Measurements from ENCODE around the gene GNAI3.
A peak's percentile ranks its signal among the peaks of the same experiment; 100 is the strongest.

The GNAI3 gene

DNA sequence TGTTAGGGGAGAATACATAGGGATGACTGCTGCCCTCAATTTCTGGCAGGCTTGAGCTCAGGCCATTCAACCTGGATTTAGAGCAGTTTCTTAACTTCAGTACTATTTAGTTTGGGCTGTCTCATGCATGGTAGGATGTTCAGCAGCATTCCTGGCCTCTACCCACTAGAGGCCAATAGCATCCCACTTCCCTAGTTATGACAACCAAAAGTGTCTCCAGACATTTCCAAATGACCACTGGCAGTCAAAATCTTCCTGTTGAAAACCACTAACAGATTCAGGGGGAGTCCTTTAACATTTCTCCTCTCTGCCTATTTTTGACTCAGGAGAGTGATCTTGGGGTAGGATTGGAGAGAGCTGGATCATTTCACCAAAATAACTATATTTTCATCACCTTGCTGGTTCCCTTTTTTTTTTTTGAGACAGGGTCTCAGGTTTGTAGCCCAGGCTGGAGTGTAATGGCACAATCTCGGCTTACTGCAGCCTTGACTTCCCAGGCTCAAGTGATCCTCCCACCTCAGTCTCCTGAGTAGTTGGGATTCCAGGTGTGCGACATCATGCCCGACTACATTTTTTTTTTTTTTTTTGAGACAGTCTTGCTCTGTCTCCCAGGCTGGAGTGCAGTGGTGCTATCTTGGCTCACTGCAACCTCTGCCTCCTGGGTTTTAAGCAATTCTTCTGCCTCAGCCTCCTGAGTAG is 62.3 kb downstream of the GNAI3 start:
- H3K4me3 ChIP-seq (ENCODE audit: low read depth, low read length) = no peak overlapping the region
- DNase-seq (ENCODE audit: low read depth) = no peak
- TF ChIP-seq, protein P1, sequence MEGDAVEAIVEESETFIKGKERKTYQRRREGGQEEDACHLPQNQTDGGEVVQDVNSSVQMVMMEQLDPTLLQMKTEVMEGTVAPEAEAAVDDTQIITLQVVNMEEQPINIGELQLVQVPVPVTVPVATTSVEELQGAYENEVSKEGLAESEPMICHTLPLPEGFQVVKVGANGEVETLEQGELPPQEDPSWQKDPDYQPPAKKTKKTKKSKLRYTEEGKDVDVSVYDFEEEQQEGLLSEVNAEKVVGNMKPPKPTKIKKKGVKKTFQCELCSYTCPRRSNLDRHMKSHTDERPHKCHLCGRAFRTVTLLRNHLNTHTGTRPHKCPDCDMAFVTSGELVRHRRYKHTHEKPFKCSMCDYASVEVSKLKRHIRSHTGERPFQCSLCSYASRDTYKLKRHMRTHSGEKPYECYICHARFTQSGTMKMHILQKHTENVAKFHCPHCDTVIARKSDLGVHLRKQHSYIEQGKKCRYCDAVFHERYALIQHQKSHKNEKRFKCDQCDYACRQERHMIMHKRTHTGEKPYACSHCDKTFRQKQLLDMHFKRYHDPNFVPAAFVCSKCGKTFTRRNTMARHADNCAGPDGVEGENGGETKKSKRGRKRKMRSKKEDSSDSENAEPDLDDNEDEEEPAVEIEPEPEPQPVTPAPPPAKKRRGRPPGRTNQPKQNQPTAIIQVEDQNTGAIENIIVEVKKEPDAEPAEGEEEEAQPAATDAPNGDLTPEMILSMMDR (IDR thresholded peaks at IDR 0.05; ENCODE audit: control insufficient read depth, extremely low read depth, insufficient read depth) = no peak

- DNase-seq (ENCODE audit: low read depth) = no peak
- TF ChIP-seq, protein P1 (IDR thresholded peaks at IDR 0.05; ENCODE audit: control insufficient read depth, extremely low read depth, insufficient read depth) = no peak
- no peak overlapping the region for H3K4me3 ChIP-seq (ENCODE audit: low read depth, low read length)
These were observed 63.0 kb downstream of the GNAI3 start for GRCh38 chr1:109611308-109611990.

DNA sequence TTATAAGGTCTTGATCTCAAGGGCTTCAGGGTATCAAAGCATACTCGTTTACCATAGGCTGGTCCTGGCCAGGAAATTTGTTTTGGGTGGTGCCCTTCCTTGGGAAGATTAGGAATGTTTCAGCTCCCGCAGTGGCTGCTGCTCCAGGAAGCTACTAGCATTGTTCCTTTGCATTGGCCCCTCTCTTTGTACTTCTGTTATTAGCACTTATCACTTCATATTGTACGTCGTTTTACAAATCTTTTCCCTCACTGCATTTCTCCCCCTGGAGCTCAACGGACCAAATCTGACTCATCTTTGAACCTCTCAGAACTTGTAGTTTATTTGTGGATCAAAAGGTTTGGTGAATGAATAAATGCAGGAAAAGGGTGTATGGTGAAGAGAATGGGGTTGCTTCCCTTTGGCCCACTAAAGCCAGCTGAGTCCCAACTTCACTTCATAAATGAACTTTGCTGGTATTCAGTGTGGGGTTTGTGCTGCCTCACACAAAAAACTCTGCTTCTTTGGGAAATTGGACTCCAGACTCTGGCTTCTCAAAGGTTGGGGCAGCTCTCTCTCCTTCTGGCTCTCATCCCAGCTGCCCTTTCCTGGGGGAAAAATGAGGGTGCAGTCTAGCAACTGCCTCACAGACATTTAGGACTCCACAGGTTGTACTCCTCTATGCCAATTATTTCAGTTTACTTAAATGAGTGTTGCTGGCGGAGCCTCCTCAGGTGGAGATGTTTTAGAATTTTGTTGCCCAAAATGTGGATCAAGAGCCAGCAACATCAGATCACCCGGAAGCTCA is 65.1 kb downstream of the GNAI3 start:
- TF ChIP-seq, protein P1 (IDR thresholded peaks at IDR 0.05; ENCODE audit: control insufficient read depth, extremely low read depth, insufficient read depth) = no peak
- no peak for DNase-seq (ENCODE audit: low read depth)
- H3K4me3 ChIP-seq (ENCODE audit: low read depth, low read length) = no peak overlapping the region

DNA sequence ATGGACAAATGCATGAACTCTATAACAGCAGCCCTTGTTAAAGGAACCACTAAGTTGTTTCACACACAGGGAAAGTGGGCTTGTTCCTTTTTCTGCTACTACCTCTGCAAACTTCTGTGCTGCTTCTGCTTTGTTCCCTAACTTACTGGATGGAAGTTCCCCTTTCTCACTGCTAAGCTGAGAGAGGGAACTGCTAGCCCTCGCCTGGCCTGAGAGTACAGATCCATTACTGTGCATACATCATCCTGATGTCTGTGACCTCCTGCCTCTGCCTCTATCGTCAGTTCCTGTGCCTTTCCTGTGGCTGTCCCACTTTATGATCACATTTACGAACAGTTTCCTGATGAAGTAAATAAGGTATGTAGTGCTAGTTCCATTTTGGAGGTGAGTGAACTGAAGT is 67.5 kb downstream of the GNAI3 start:
- no peak for DNase-seq (ENCODE audit: low read depth)
- TF ChIP-seq, protein P1 (IDR thresholded peaks at IDR 0.05; ENCODE audit: control insufficient read depth, extremely low read depth, insufficient read depth) = no peak
- no peak overlapping the region for H3K4me3 ChIP-seq (ENCODE audit: low read depth, low read length)

DNA sequence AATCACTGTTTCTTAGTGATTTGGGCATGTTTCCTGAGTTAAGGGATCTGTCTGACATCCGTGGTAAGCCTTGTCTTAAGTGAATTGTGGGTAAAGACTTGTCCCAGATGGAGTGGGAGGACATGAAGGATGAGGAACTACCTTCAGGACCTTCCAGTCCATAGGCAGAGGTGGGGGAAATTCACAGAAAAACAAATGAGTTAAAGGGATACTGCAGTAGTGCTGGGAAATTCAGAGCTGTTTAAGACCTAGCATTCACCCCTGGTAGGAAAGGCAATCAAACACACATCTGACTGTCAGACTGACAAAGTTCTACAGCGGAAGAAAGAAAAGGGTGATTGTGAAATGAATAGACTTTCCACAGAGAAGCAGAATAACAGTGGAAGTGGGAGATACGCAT is 68.0 kb downstream of the GNAI3 start:
- TF ChIP-seq, protein P1 (IDR thresholded peaks at IDR 0.05; ENCODE audit: control insufficient read depth, extremely low read depth, insufficient read depth) = no peak
- DNase-seq (ENCODE audit: low read depth) = no peak
- H3K4me3 ChIP-seq (ENCODE audit: low read depth, low read length) = no peak overlapping the region

DNA sequence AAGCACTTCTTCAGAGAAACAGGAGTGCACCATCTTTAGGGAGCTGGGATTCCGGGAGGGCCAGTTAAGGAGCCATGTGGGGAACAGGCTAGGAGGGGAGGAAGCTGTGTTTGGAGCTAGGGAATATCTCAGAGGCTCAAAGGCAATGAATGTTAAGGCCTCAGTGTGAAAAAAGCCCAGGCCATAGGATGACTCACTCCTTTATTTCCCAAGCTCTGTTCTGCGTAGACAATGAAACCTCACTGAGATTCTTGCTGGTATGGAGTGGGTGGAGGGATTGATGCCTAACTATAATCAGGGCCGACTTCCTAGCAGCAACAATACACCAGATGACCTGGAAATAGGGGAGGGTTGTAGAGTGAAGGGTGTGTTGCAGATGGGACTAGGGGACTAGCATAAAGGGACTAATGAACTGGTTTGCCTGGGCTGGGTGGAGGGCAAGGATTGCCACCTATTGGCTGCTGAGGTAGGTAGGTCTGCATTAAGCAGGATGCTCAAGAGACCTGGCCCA is 68.9 kb downstream of the GNAI3 start:
- TF ChIP-seq, protein P1 (IDR thresholded peaks at IDR 0.05; ENCODE audit: control insufficient read depth, extremely low read depth, insufficient read depth) = 0 out of 2 replicates have a peak, but pooled peaks have one; percentile 4
- H3K4me3 ChIP-seq (ENCODE audit: low read depth, low read length) = no peak overlapping the region
- DNase-seq (ENCODE audit: low read depth) = no peak

Data from LNCaP clone FGC (cell line).